DMS114 treated with DMSO at 0.1 percent for 48 hours (cell line): ENCODE results near the gene METTL13.

Experiments used
- DNase-seq: peaks from one replicate; lab custom pipeline; 2025; ENCODE audit not compliant: unreplicated experiment; lab: John Stamatoyannopoulos, UW

METTL13 gene

DNA sequence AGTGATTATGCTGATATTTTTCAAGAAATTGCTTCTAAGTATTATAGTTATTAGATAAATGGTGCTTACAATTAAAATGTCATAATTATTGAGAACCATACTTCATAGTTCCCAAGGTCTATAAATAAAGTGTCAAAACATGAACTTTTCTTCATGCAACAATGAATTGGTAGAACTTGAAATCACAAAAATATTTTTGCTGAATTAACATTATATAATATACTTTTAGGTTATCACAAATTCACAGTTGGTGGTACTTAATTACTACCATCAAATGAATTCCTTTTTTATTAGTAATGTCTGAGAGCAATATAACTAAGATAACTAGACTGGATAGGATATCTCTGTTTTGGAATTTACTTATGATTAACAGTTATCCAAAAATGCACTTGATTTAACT lies 64.5 kb downstream of the METTL13 start:
- DNase-seq = no peak
